Fibroblast of lung (primary cell): Measurements from ENCODE around the gene PCBD1. TPM values are rescaled to one million over a fixed set of nuclear protein-coding genes. Genes with fewer than 3 reads are reported as not detected.

Experiments used
- DNase-seq, 2 donors: peaks; one replicate each; pipeline versions ENCODE4 v3.0.0 to v3.0.0-alpha.2; 2010; ENCODE audit warnings: low read depth in 2 of 2
- H2AFZ ChIP-seq: 2 replicates; pipeline ENCODE4 v1.5.1; 2012; ENCODE audit warnings: low read length, control low read depth, inconsistent platforms
- H3K27ac ChIP-seq: 2 replicates; pipeline ENCODE4 v1.5.1; 2011; ENCODE audit warnings: low read length, control low read depth; ENCODE audit not compliant: insufficient read depth
- H3K27me3 ChIP-seq: 2 replicates; pipeline ENCODE4 v1.5.1; 2011; ENCODE audit warnings: mild to moderate bottlenecking, low read length; ENCODE audit not compliant: control insufficient read depth, insufficient read depth
- H3K36me3 ChIP-seq: 2 replicates; pipeline ENCODE4 v1.5.1; 2011; ENCODE audit warnings: low read length; ENCODE audit not compliant: control insufficient read depth, insufficient read depth
- H3K4me1 ChIP-seq: 2 replicates; pipeline ENCODE4 v1.5.1; 2011; ENCODE audit warnings: low read length; ENCODE audit not compliant: control insufficient read depth, insufficient read depth; ENCODE audit errors: extremely low read depth
- H3K4me2 ChIP-seq: 2 replicates; pipeline ENCODE4 v1.5.1; 2011; ENCODE audit warnings: low read length, control low read depth; ENCODE audit not compliant: insufficient read depth; ENCODE audit errors: extremely low read depth
- H3K4me3 ChIP-seq, 4 experiments: fragments of 200-600 bp in 1 of 4; sonication (generic) in 1 of 4; replicated peaks in 1 of 4; 2 replicates each; pipeline ENCODE4 v1.5.1; 2011 to 2016; ENCODE audit warnings: low read length in 4 of 4, low read depth in 3 of 4, mild to moderate bottlenecking in 3 of 4, control low read depth in 2 of 4, inconsistent platforms in 1 of 4, mixed read lengths in 1 of 4; ENCODE audit not compliant: insufficient read depth in 1 of 4; ENCODE audit errors: control extremely low read depth in 1 of 4
- H3K79me2 ChIP-seq: 2 replicates; pipeline ENCODE4 v1.5.1; 2012; ENCODE audit warnings: mild to moderate bottlenecking, low read length, inconsistent platforms; ENCODE audit not compliant: control insufficient read depth, insufficient read depth
- H3K9ac ChIP-seq: 2 replicates; pipeline ENCODE4 v1.5.1; 2011; ENCODE audit warnings: mild to moderate bottlenecking, low read length, control low read depth; ENCODE audit not compliant: insufficient read depth
- H3K9me3 ChIP-seq: 2 replicates; pipeline ENCODE4 v1.5.1; 2012; ENCODE audit warnings: low read depth, low read length; ENCODE audit not compliant: control insufficient read depth, insufficient read depth
- H4K20me1 ChIP-seq: 2 replicates; pipeline ENCODE4 v1.5.1; 2011; ENCODE audit warnings: low read length; ENCODE audit not compliant: control insufficient read depth, insufficient read depth; ENCODE audit errors: extremely low read depth
- EZH2 ChIP-seq: IDR thresholded peaks from 2 replicates; pipeline ENCODE4 v1.5.1; 2012; ENCODE audit warnings: low read length, control low read depth, mild to moderate bottlenecking; ENCODE audit errors: missing control alignments
- polyA plus RNA-seq, 2 donors: library from polyadenylated mRNA; depleted of rRNA in 1 of 2; stranded (reverse) in 1 of 2; unstranded in 1 of 2; fragments of >200 nt; gene quantifications; 2 replicates each; pipeline ENCODE4 v1.2.1, GENCODE V29; 2011 to 2012; ENCODE audit warnings: missing spikeins in 1 of 2
- total RNA-seq: library from RNA; depleted of rRNA; stranded (reverse); fragments of >200 nt; gene quantifications from 2 replicates; pipeline ENCODE4 v1.2.1, GENCODE V29; 2014
- TF ChIP-seq, protein P1 (sequence below), 2 donors: IDR thresholded peaks in 1 of 2; conservative IDR thresholded peaks in 1 of 2; 1 replicate in 1 of 2; 2 replicates in 1 of 2; pipeline ENCODE4 v1.5.1; 2011 to 2012; ENCODE audit warnings: low read length in 2 of 2, control low read depth in 1 of 2, inconsistent platforms in 1 of 2, low read depth in 1 of 2, mild to moderate bottlenecking in 1 of 2

The PCBD1 gene
- total and polyA plus RNA-seq, 2 donors (not counting 1 experiment from before 2014, with no cell fraction given), result 31.2 to 46.6 TPM

DNA sequence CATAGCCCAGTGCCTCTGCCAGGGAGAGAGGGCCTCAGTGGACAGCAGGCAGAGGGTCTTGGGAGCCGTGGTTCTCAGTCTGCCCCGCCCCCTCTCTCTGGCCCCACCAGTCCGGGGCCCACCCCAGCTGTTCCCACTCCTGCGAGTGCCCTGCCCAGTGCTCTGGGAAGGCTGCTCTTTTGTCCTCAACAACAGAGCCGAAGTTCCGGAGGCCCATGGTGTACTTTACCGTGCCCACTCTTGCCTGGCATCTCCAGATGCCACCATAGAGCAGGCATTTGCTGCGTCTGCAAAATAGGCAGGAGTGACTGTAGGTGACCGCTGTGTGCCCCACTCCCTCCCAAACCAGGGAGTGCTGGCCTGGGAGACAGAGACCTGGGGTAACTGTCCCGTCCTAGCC lies 29.3 kb upstream of the PCBD1 start:
- H3K27me3 ChIP-seq, result peaks cover 9% of the 10 kb centered on the region
- no peak overlapping the region for H3K4me3 ChIP-seq
- H3K36me3 ChIP-seq, result no peaks in the 10 kb centered on the region
- no peaks in the 10 kb centered on the region for H3K4me1 ChIP-seq
- H3K79me2 ChIP-seq, result no peaks in the 10 kb centered on the region
- no peak overlapping the region for H3K9ac ChIP-seq
- no peak overlapping the region for H3K4me2 ChIP-seq
- DNase-seq, result no peak
- H3K27ac ChIP-seq, result no peak overlapping the region
- TF ChIP-seq, protein P1, sequence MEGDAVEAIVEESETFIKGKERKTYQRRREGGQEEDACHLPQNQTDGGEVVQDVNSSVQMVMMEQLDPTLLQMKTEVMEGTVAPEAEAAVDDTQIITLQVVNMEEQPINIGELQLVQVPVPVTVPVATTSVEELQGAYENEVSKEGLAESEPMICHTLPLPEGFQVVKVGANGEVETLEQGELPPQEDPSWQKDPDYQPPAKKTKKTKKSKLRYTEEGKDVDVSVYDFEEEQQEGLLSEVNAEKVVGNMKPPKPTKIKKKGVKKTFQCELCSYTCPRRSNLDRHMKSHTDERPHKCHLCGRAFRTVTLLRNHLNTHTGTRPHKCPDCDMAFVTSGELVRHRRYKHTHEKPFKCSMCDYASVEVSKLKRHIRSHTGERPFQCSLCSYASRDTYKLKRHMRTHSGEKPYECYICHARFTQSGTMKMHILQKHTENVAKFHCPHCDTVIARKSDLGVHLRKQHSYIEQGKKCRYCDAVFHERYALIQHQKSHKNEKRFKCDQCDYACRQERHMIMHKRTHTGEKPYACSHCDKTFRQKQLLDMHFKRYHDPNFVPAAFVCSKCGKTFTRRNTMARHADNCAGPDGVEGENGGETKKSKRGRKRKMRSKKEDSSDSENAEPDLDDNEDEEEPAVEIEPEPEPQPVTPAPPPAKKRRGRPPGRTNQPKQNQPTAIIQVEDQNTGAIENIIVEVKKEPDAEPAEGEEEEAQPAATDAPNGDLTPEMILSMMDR (conservative IDR thresholded peaks at IDR 0.05 in 1 of 2, IDR thresholded peaks at IDR 0.05 in 1 of 2; ENCODE audit: low read depth in 1 of 2, low read length in 2 of 2), result no peak
- TF ChIP-seq EZH2, result no peak
- no peaks in the 10 kb centered on the region for H4K20me1 ChIP-seq
- no peak overlapping the region for H2AFZ ChIP-seq
- H3K9me3 ChIP-seq, result no peaks in the 10 kb centered on the region

DNA sequence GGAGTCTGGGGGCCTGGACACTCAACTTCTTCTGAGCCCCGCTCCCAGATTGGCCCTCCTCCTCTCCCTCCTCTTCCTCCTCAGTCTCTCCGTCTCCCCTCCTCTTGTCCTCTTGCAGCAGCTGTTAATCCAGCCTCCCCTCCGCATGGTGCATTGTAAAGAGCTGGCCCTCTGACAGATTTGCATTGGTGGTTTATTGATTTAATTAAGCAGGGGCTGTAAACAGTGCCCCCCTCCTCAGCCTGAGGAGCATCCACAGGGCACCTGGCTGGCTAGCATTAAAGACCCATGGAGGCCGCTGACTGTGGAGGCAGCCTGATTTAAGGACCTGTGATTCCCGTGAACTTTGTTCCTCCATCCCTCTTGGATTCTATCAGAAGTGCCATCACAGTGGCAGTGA lies 28.9 kb upstream of the PCBD1 start:
- no peak overlapping the region for H2AFZ ChIP-seq
- no peak overlapping the region for H3K9ac ChIP-seq
- no peaks in the 10 kb centered on the region for H3K4me1 ChIP-seq
- no peaks in the 10 kb centered on the region for H4K20me1 ChIP-seq
- TF ChIP-seq, protein P1 (conservative IDR thresholded peaks at IDR 0.05 in 1 of 2, IDR thresholded peaks at IDR 0.05 in 1 of 2; ENCODE audit: low read depth in 1 of 2, low read length in 2 of 2), result no peak
- no peak for TF ChIP-seq EZH2
- H3K4me3 ChIP-seq, result no peak overlapping the region
- H3K36me3 ChIP-seq, result no peaks in the 10 kb centered on the region
- no peaks in the 10 kb centered on the region for H3K9me3 ChIP-seq
- H3K4me2 ChIP-seq, result no peak overlapping the region
- no peaks in the 10 kb centered on the region for H3K79me2 ChIP-seq
- H3K27ac ChIP-seq, result no peak overlapping the region
- no peak for DNase-seq
- H3K27me3 ChIP-seq, result peaks cover 9% of the 10 kb centered on the region

DNA sequence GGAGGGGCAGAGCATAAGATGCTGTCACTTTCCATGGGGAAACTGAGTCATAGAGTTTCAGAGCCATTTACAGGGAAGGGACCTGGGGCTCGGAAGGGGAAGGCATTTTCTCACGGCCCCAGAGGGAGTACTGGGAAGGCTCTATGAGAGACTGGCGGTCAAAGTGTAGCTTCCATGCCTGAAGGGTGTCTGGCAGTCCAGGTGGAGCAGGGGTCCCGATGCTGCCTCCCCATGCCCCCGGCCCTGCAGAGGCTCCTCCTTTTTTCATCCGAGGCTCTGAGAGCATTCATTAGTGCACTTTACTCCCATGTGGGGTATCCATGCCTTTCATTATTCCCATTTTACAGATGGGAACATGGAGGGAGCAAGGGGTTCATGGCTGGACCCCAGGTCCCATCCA lies 27.9 kb upstream of the PCBD1 start:
- Histone ChIP-seq H3K4me1 (no peaks in the 10 kb centered on the region), H3K4me2 (no peak overlapping the region), H2AFZ (no peak overlapping the region), H3K27ac (no peak overlapping the region), H4K20me1 (no peaks in the 10 kb centered on the region), H3K79me2 (no peaks in the 10 kb centered on the region), H3K9me3 (no peaks in the 10 kb centered on the region), H3K36me3 (no peaks in the 10 kb centered on the region), H3K9ac (no peak overlapping the region), H3K4me3 (no peak overlapping the region), H3K27me3 (peaks cover 6% of the 10 kb centered on the region)
- no peak for DNase-seq
- no peak for TF ChIP-seq EZH2
- TF ChIP-seq, protein P1 (conservative IDR thresholded peaks at IDR 0.05 in 1 of 2, IDR thresholded peaks at IDR 0.05 in 1 of 2; ENCODE audit: low read depth in 1 of 2, low read length in 2 of 2), result no peak
